ENCODE results near the gene CFAP45.
A peak's percentile ranks its signal among the peaks of the same experiment; 100 is the strongest.

Gene CFAP45

GRCh38 chr1:159845751-159846629, 54.0 kb downstream of the CFAP45 start:
- no peak for ATAC-seq

- no peak for ATAC-seq
Measured at GRCh38 chr1:159843459-159843858, 56.5 kb downstream of the CFAP45 start.

GRCh38 chr1:159841749-159842148, 58.2 kb downstream of the CFAP45 start:
- no peak for ATAC-seq

- ATAC-seq = peak in 1 of 2 donors; percentile 30
Measured at GRCh38 chr1:159839116-159839849, 60.7 kb downstream of the CFAP45 start.

GRCh38 chr1:159838715-159839114, 61.2 kb downstream of the CFAP45 start:
- peak in 1 of 2 donors; percentile 36 for ATAC-seq

GRCh38 chr1:159835862-159836525, 64.0 kb downstream of the CFAP45 start:
- ATAC-seq = no peak

- no peak for ATAC-seq
Measured at GRCh38 chr1:159835356-159835755, 64.6 kb downstream of the CFAP45 start.

GRCh38 chr1:159832309-159832708, 67.7 kb downstream of the CFAP45 start:
- ATAC-seq = no peak

GRCh38 chr1:159831412-159832141, 68.4 kb downstream of the CFAP45 start:
- no peak for ATAC-seq

GRCh38 chr1:159830722-159831121, 69.2 kb downstream of the CFAP45 start:
- no peak for ATAC-seq

- no peak for ATAC-seq
Measured at GRCh38 chr1:159829822-159830465, 70.0 kb downstream of the CFAP45 start.

- peak in 1 of 2 donors; percentile 15 for ATAC-seq
Measured at GRCh38 chr1:159829273-159829634, 70.7 kb downstream of the CFAP45 start.

GRCh38 chr1:159828581-159829272, 71.2 kb downstream of the CFAP45 start:
- no peak for ATAC-seq

- ATAC-seq = no peak
Measured at GRCh38 chr1:159828176-159828575, 71.8 kb downstream of the CFAP45 start.

GRCh38 chr1:159827549-159827948, 72.4 kb downstream of the CFAP45 start:
- no peak for ATAC-seq

GRCh38 chr1:159827102-159827490, 72.9 kb downstream of the CFAP45 start:
- ATAC-seq = no peak

GRCh38 chr1:159826441-159827101, 73.4 kb downstream of the CFAP45 start, which contains the start of gene SLAMF8:
TSS of gene SLAMF8 (plus strand) at chr1:159826873. CDS start at chr1:159826899, 26 bp downstream.
- ATAC-seq = peak; percentile 49 to 53

GRCh38 chr1:159825564-159825963, 74.4 kb downstream of the CFAP45 start:
- no peak for ATAC-seq

- ATAC-seq = no peak
Measured at GRCh38 chr1:159823406-159823805, 76.6 kb downstream of the CFAP45 start.
